Naive B cell (primary cell): ENCODE results near the gene HSPB7. TPM values are rescaled to one million over a fixed set of nuclear protein-coding genes. Genes with fewer than 3 reads are reported as not detected.
A peak's percentile ranks its signal among the peaks of the same experiment; 100 is the strongest.
"Not testable (repeated sequence)": the region's sequence is repeated elsewhere in the genome, so short reads cannot be mapped to it uniquely, and the experiment has no call there.

Source experiments
- ATAC-seq, 2 donors: fragments of 150-1000 bp; cut with Tn5 transposase; 2 replicates each; pipeline ENCODE4 v1.10.0; 2021; ENCODE audit warnings: low read depth in 2 of 2, mild to moderate bottlenecking in 2 of 2, moderate library complexity in 2 of 2
- DNase-seq: peaks from one replicate; pipeline ENCODE4 v3.0.0; 2022
- H3K27ac Mint-ChIP-seq, 6 donors: one replicate each; pipeline ENCODE4 v1.8.0; 2020 to 2022; ENCODE audit warnings: mild to moderate bottlenecking in 6 of 6, mixed read lengths in 6 of 6, moderate library complexity in 5 of 6, inconsistent platforms in 2 of 6
- H3K27me3 Mint-ChIP-seq, 3 donors: one replicate each; pipeline ENCODE4 v1.8.0; 2021 to 2022; ENCODE audit warnings: mixed read lengths in 3 of 3, mild to moderate bottlenecking in 1 of 3
- H3K36me3 Mint-ChIP-seq, 2 donors: one replicate each; pipeline ENCODE4 v1.8.0; 2020 to 2022; ENCODE audit warnings: mixed read lengths in 2 of 2, inconsistent platforms in 1 of 2, mild to moderate bottlenecking in 1 of 2
- H3K4me1 Mint-ChIP-seq, 3 donors: one replicate each; pipeline ENCODE4 v1.8.0; 2020 to 2022; ENCODE audit warnings: mixed read lengths in 3 of 3, inconsistent platforms in 1 of 3, mild to moderate bottlenecking in 1 of 3, moderate library complexity in 1 of 3
- H3K4me3 Mint-ChIP-seq, 8 donors: one replicate each; pipeline ENCODE4 v1.8.0; 2020 to 2022; ENCODE audit warnings: mild to moderate bottlenecking in 8 of 8, mixed read lengths in 8 of 8, moderate library complexity in 8 of 8, inconsistent platforms in 2 of 8
- H3K9me3 Mint-ChIP-seq, 7 donors: one replicate each; pipeline ENCODE4 v1.8.0; 2020 to 2022; ENCODE audit warnings: mixed read lengths in 7 of 7, mild to moderate bottlenecking in 5 of 7, inconsistent platforms in 2 of 7, moderate library complexity in 1 of 7
- polyA plus RNA-seq, 6 donors: library from polyadenylated mRNA; unstranded; fragments of 300-500 nt; fragmentation: Illumina TruSeq; gene quantifications; one replicate each; pipeline ENCODE4 v1.2.3, GENCODE V29; 2021; ENCODE audit warnings: low read depth in 6 of 6

Gene HSPB7
- not detected for polyA plus RNA-seq

DNA sequence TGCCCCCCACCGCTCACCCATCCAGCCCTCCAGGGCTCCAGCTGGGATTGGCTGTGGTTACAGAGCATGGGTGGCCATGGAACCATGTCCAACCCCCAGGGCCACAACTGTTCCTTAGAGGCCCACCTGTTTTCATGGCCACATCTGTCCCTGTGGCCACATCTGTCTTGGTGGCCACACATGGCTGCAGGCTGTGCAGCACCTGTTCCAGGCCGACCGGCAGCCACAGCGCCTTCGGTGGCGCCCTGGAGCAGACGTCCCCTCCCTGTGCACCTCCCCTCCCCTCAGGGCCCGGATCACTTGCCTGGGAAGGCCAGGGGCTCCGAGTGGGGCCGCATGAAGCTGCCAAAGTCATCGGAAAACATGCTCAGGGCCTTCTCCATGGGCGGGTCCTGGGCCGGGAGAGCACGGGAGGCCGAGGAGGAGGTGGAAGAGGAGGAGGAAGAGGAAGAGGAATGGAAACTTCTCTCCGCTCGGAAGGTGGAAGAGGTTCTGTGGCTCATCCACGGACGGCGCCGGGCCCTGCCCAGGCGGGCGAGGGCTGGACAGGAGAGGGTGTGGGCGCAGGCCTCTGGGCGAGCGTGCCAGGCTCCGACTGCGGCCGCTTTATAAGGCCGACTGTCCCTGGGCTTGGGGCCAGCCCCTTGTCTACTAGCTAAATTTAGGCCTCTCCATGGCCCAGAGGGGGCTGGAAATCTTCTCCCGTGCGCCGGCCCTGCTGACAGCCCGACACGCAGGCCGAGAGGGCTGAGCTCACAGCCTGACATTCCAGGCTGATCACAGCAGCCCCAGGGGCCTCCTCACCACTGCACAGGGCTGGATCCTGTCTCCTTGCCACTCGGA, at the start of gene HSPB7:
Gene HSPB7 (minus strand): TSS at position 583 of the 843 bp plus-strand sequence. CDS start 80 bp downstream, at position 503.
- Mint-ChIP-seq H3K36me3 (no peaks in the 10 kb centered on the region), H3K27ac (peak within 1 kb of the TSS in 1 of 6 donors; percentile 44), H3K4me3 (no peak within 1 kb of the TSS), H3K27me3 (peaks cover 0 to 25% (median 15%) of the 10 kb centered on the region in 3 donors), H3K9me3 (no peaks in the 10 kb centered on the region), H3K4me1 (peaks cover 15 to 27% (median 19%) of the 10 kb centered on the region in 3 donors)
- ATAC-seq (no peak), DNase-seq (no peak)

DNA sequence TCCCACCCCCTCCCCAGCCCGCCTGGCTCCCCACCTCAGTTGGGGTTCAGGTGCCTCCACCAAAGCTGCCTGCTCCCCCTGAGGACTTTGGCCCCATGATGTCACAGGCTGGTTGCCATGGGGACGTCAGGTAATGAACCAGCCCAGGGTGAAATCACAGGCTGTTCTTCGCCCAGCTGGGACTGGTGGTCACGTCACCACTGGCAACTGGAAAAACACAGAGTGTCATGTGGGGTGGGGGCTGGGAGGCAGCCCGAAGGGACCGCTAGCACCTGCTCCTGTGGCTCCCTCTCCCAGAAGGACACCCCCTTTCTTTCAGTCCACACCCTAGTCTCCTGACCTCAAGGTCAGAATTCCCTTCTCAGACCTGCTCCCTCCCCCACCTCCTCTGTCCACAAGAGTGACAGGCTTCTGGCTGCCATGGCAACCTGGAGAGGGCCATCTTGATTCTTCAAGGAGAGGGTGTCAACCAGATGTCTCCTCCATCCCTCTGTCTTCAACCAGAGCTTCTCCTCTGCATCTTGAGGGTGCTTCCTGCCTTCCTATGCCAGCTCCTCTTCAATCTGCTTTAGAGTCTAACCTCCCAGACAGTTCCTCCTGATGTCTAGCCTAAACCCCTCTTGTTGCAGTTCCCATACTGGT, 49.4 kb upstream of the HSPB7 start:
- H3K27ac Mint-ChIP-seq: peak overlapping the region in 2 of 6 donors; percentile 34 to 80
- H3K4me3 Mint-ChIP-seq: peak overlapping the region in 1 of 8 donors; percentile 63
- H3K36me3 Mint-ChIP-seq: no peaks in the 10 kb centered on the region
- ATAC-seq (peak in 1 of 2 donors; percentile 18), DNase-seq (no peak)
- no peaks in the 10 kb centered on the region for H3K9me3 Mint-ChIP-seq
- peaks cover 16 to 61% (median 58%) of the 10 kb centered on the region in 3 donors for H3K27me3 Mint-ChIP-seq
- H3K4me1 Mint-ChIP-seq: peaks cover 0 to 8% (median 0%) of the 10 kb centered on the region in 3 donors

DNA sequence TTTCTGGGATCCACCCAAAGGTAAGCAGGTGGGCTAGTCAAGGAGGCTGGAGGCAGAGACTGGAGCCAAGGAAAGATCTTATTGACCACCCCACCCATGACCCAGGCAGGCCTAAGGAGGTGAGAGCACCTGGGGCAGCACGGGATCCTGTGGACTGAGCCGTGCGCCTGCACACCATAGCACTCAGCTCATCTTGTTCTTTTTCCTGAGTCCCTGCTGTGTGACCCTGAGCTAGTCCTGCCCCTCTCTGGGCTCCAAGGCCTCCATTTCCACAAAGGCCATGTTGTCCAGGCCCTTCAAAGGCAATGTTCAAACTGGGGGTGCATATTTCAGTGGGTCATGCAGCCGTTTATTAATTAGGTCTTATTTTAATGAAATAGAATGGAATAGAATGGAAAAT, 48.4 kb upstream of the HSPB7 start:
- Mint-ChIP-seq H3K4me1 (peaks cover 0 to 8% (median 0%) of the 10 kb centered on the region in 3 donors), H3K4me3 (no peak overlapping the region), H3K9me3 (no peaks in the 10 kb centered on the region), H3K27me3 (peaks cover 12 to 56% (median 49%) of the 10 kb centered on the region in 3 donors), H3K36me3 (no peaks in the 10 kb centered on the region), H3K27ac (no peak overlapping the region)
- no peak for ATAC-seq
- no peak for DNase-seq

DNA sequence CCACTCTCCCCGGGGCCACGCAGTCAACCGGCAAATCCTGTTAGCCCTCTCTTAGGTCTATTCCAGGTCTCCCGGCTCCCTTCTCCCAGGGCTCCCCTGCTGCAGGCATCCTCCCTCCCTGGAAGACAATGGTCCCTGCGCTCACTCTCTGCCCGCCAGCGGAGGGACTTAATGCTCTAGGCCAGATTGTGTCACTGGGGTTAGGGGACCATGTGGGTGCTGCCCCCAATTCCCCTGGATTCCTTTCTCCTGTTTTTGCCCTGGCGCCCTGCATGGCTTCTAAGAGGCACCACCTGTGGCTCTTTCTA, 47.4 kb upstream of the HSPB7 start:
- Mint-ChIP-seq H3K27ac (no peak overlapping the region), H3K4me1 (peaks cover 0 to 8% (median 0%) of the 10 kb centered on the region in 3 donors), H3K9me3 (no peaks in the 10 kb centered on the region), H3K27me3 (peaks cover 17 to 55% (median 54%) of the 10 kb centered on the region in 3 donors), H3K4me3 (no peak overlapping the region), H3K36me3 (no peaks in the 10 kb centered on the region)
- ATAC-seq (no peak), DNase-seq (no peak)

DNA sequence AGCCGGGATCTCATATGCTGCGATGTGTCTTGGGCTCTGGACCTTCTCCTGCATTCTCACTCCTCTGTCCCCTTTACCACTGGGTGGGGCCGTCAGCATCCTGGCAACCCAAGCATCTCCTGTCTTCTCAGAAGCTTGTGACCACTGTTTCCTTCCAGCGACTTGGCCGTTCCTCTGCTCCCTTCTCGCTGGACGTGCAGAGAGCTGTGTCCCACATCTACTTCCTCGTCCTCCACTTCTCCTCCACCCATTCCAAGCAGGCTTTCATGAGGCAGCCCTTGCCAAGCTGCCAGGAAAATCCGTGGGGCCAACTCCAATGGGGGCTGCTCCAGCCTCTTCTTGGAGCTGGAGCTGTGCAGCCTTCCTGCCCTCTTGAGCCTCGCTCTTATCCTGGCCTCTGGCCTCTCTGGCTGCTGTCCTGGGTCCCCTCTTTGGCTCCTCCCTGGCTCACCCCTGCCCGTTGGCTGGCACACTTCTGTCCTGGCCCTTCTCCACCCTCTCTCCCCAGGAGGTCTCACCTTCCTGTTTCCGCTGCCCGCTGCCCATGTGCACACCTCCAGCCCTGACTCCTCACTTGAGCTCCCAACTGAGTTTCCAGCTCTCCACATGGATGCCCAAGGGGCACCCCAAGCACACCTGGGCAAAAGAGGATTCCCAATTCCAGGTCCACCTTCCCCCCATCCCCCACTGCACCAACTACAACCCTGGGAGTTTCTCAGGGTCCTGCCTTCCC, 46.9 kb upstream of the HSPB7 start:
- Mint-ChIP-seq H3K4me1 (peaks cover 0 to 8% (median 0%) of the 10 kb centered on the region in 3 donors), H3K9me3 (no peaks in the 10 kb centered on the region), H3K27ac (peak overlapping the region in 2 of 6 donors; percentile 2 to 78), H3K4me3 (peak overlapping the region in 1 of 8 donors; percentile 42), H3K36me3 (no peaks in the 10 kb centered on the region), H3K27me3 (peaks cover 17 to 58% (median 52%) of the 10 kb centered on the region in 3 donors)
- ATAC-seq: no peak
- DNase-seq: no peak

DNA sequence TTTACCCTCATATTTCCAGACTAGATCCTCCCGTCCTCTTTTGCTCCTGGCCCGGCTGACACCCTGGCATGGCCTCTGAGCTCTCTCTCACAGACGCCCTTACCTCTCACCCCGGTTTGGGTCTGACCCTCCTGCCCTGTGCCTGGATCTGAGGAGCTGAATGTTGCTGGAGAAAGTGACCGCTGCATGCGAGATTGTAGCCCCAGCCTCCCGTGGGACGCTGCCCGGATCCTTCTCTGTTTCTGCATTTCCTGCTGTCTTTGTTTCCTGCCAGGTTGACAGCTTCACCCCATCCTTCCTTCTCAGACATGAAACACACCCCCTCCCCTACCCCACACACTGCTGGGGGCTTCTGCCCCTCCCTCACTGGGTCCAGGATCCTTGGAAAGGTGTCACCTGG, 46.1 kb upstream of the HSPB7 start:
- Mint-ChIP-seq H3K27ac (no peak overlapping the region), H3K36me3 (no peaks in the 10 kb centered on the region), H3K4me1 (peaks cover 0 to 8% (median 0%) of the 10 kb centered on the region in 3 donors), H3K9me3 (no peaks in the 10 kb centered on the region), H3K4me3 (no peak overlapping the region), H3K27me3 (peaks cover 17 to 51% (median 48%) of the 10 kb centered on the region in 3 donors)
- ATAC-seq: no peak
- no peak for DNase-seq

DNA sequence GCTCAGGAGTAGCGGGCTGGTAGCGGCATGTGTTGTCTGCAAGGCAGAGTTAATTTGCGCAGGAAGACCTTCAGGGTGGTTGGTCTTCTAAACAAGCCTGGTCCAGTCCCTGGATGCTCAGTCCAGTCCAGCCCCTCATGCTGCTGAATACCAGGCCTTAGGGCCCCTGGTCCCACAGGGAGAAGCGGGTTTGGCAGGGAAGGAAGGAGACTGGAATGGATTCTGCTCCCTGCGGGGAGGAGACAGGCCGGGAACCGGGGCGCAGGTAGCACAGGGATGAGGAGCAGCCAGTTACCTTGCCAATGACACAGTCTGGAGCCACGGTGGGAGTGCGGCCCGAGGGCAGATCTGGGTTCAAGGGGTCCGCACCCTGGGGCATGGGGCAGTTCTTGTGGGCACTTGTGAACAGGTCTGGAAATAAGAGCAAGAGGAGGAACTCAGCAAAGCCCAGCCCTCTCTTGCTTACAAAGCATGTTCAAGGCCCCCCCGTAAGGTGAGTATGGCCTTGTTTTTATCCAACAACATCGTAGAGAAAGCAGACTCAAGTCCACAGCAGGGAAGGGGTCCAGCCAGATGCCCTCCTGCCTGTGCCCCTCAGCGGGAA, 45.5 kb upstream of the HSPB7 start:
- Mint-ChIP-seq H3K4me1 (peaks cover 0 to 8% (median 0%) of the 10 kb centered on the region in 3 donors), H3K36me3 (no peaks in the 10 kb centered on the region), H3K4me3 (no peak overlapping the region), H3K27me3 (peaks cover 17 to 45% (median 42%) of the 10 kb centered on the region in 3 donors), H3K27ac (no peak overlapping the region), H3K9me3 (no peaks in the 10 kb centered on the region)
- ATAC-seq: no peak
- no peak for DNase-seq

DNA sequence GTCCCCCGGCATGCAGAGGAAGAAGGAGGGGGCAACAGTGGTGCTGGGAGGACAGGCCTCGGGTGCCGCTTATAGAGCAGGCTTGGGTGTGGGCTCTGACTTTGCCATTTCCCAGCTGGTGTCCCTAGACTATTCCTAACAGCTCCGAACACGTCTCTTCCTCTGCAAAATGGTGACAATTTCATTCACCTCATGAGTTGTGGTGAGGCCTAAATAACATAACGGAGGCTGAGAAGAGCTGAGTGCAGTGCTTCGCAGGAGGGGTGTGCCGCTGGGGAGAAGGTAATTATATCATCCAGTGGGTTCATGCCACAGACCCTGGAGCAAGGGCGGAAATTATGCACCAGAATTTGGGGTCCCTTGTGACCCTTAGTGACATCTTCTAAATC, 44.8 kb upstream of the HSPB7 start:
- not testable (repeated sequence) for H3K4me3 Mint-ChIP-seq, H3K9me3 Mint-ChIP-seq, H3K36me3 Mint-ChIP-seq, ATAC-seq, DNase-seq, H3K4me1 Mint-ChIP-seq
- H3K27me3 Mint-ChIP-seq: peaks cover 16 to 45% (median 44%) of the 10 kb centered on the region in 3 donors
- peak overlapping the region in 2 of 6 donors; percentile 45 to 88 for H3K27ac Mint-ChIP-seq

DNA sequence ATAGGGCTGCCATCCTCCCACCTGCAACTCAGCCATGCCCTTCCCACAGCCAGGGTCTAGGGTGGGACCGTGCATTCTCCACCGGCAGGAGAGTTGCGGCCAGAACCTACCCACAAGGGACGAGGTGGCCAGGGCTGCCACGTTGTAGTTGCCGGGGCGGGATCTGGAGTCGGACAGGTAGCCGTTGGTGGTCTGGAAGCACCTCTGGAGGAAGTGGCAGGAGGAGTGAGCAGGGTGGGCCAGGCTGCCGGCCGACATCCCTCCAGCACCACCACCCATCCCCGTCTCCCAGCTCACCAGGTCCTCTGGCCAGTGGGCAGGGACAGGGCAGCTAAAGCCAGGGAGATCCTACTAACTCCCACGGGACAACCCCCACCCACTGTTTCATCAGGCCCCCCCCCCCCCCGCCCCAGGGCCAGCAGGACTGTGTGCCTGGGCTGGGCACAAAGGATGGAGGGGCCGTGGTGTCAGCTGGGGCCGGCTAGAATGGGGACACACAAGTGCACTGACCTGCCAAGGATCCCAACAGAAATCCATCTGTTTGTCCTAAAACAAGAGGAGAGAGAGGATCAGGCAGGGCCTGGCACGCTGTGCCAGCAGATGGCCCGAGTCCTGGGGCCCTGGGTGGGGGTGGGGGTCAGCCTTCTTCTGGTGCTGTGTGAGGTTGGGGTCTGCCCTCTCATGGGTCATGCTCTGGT, 44.3 kb upstream of the HSPB7 start:
- H3K27ac Mint-ChIP-seq, ATAC-seq, H3K4me3 Mint-ChIP-seq, H3K36me3 Mint-ChIP-seq, H3K9me3 Mint-ChIP-seq, H3K4me1 Mint-ChIP-seq, DNase-seq: not testable (repeated sequence)
- H3K27me3 Mint-ChIP-seq: peaks cover 12 to 49% (median 45%) of the 10 kb centered on the region in 3 donors

DNA sequence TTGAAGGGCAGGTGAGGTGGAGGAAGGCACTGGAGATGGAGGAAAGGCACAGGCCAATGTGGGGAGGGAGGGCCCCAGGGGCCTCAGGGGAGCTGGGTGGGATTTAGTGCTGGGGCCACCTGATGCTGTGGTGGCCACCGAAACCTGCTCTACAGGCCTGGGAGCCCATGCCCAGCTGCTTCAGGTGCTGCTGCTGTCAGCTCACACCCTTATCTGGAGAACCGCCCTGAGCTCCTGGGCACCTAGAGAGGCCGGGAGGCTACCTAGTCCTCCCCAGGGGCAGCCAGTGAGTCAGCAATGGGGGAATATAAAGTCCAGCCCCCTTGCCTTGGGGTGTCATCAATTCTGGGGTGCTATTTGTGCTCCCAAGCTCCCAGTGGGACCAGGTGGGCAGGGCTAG, 43.4 kb upstream of the HSPB7 start:
- Mint-ChIP-seq H3K27me3 (peaks cover 12 to 49% (median 45%) of the 10 kb centered on the region in 3 donors), H3K27ac (no peak overlapping the region), H3K9me3 (no peaks in the 10 kb centered on the region), H3K4me3 (no peak overlapping the region), H3K36me3 (no peaks in the 10 kb centered on the region), H3K4me1 (peaks cover under 1 to 10% (median under 1%) of the 10 kb centered on the region in 3 donors)
- DNase-seq (no peak), ATAC-seq (no peak)

DNA sequence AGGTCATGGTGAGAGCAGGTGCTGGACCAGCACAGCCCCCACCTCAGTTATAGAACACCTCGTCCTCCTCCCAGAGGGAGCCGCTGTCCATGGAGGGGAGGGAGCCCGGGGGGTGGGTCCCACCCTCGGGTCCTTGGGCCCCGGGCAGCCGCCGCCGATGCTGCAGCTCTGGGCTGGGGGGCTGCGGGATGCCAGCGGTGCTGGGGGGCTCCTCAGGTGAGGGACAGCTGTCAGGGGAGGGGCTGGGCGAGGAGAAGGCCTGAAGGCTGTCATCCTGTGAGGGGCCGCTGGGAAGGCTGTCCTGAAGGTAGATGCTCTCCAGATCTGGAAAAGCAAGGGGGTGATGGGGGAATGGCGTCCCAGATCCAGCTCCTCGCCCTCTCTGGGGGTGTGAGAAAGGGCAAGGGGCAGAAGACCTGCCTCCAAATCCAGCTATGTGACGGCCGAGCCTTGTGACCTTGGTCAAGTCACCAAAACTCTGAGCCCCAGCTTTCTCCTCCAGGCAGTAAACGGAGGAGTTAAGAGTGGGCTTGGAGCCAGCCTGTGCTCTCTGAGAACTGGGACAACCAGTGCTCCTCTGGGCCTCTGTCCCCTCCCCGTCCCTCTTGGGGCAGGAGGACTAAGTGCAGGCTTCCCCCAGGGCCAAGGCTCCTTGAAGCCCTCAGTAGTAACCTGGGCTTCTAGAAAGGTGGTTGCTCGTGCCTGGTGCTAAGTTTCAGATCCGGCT, 40.7 kb upstream of the HSPB7 start:
- DNase-seq, ATAC-seq, H3K4me1 Mint-ChIP-seq, H3K27ac Mint-ChIP-seq, H3K4me3 Mint-ChIP-seq, H3K9me3 Mint-ChIP-seq, H3K36me3 Mint-ChIP-seq: not testable (repeated sequence)
- H3K27me3 Mint-ChIP-seq: peaks cover 6 to 24% (median 18%) of the 10 kb centered on the region in 3 donors

DNA sequence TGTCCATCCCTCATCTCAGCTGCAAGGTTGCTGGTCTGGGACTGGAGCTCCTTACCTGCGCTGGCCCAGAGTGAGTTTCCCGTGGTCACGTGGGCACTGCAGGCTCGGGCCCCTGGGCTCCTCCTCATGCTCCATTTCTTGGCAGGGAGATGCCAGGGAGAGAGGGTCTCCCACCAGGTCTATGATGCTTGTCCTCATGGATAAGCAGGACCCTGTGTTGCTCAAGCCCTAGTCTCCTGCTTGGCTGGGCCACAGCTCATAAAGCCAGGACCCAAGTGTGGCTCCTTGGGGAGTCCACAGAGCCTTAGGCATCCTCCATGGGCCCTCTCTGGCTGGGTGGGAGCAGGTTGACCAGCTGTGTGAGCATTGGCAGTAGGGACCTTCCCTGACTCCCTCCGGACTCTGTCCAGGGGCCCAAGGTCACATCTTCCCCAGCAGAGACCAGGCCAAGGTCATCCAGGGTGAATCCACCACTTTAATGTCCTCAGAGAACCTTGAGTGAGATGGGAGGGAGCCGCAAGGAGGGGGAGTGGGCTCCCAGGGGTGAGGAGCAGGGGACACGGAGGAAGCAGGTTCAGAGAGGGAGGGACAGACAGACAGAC, 39.6 kb upstream of the HSPB7 start:
- not testable (repeated sequence) for H3K9me3 Mint-ChIP-seq, H3K36me3 Mint-ChIP-seq, H3K27ac Mint-ChIP-seq, H3K4me1 Mint-ChIP-seq, H3K4me3 Mint-ChIP-seq, ATAC-seq, DNase-seq
- peaks cover 5 to 21% (median 15%) of the 10 kb centered on the region in 3 donors for H3K27me3 Mint-ChIP-seq
